ENCODE data around the gene SLC26A6. TPM values are rescaled to one million over a fixed set of nuclear protein-coding genes. Genes with fewer than 3 reads are reported as not detected.

Gene SLC26A6
- total and polyA plus RNA-seq, 2 of the 13 experiments (the other 11 are each of a cell fraction or from before 2014, with no cell fraction given) = 40.7 to 184 TPM

DNA sequence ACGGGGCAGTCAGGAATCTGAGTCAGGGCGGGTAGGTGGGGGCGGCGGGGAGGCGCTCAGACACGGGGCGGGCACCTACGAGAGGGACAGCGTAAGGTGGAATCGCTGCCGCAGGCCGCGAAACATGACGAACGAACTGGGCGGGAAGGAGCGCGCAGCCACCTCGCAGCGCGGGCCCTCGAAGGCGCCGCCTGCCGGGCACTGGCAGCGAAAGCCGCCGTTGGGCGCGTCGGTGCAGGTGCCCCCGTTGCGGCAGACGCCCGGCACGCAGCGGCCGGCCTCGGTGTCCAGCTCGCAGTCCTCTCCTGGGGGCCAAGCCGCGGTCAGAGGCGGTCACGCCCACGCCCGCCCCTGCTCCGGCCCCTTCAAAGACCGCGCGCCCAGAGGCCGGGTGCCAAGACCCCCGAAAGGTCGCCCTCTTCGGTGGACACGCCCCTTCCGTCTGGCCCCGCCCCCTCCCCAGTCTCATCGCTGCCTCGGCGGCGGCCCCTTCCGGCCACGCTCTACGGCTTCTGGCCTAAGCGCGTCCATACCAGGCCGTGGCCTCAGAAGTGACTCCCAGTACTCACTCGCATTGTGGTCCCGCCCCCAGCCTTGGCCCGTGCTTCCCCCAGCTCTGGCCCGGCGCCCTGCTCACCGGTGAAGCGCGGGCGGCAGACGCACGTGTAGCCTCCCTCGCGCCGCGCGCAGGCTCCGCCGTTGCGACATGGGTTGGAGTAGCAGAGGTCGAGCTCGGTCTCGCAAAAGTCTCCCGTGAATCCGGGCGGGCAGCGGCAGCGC, 21.0 kb upstream of the SLC26A6 start (continued):
- TF ChIP-seq ARID4A (CRISPR knock-in tag; IDR thresholded peaks at IDR 0.05; ENCODE audit: borderline replicate concordance) = peak; percentile 56; the same call in 1 of the 2 replicates
- peak; percentile 51 for TF ChIP-seq RXRA (CRISPR knock-in tag; IDR thresholded peaks at IDR 0.05)
- TF ChIP-seq ZNF382 (CRISPR knock-in tag; IDR thresholded peaks at IDR 0.05; ENCODE audit: borderline replicate concordance) = no peak
- no peak for TF ChIP-seq TEAD2 (CRISPR knock-in tag; IDR thresholded peaks at IDR 0.05)
- no peak for TF ChIP-seq FOXK2 (IDR thresholded peaks at IDR 0.05)
- no peak for TF ChIP-seq ARNT2 (CRISPR knock-in tag; IDR thresholded peaks at IDR 0.05; ENCODE audit: low read depth)
- no peak for TF ChIP-seq CEBPB (IDR thresholded peaks at IDR 0.05; ENCODE audit: borderline replicate concordance, low read depth, low read length)
- TF ChIP-seq MNT (IDR thresholded peaks at IDR 0.05) = no peak
- no peak for TF ChIP-seq HDAC2 (CRISPR knock-in tag; IDR thresholded peaks at IDR 0.05)
- no peak for TF ChIP-seq ZNF546 (CRISPR knock-in tag; conservative IDR thresholded peaks at IDR 0.05)
- no peak for TF ChIP-seq ZNF326 (CRISPR knock-in tag; IDR thresholded peaks at IDR 0.05; ENCODE audit: borderline replicate concordance)
- TF ChIP-seq TFDP2 (CRISPR knock-in tag; IDR thresholded peaks at IDR 0.05) = peak; percentile 80
- no peak for TF ChIP-seq THRA (CRISPR knock-in tag; IDR thresholded peaks at IDR 0.05; ENCODE audit: borderline replicate concordance)
- no peak for TF ChIP-seq SMARCC2 (IDR thresholded peaks at IDR 0.05)
- no peak for TF ChIP-seq ZNF879 (CRISPR knock-in tag; IDR thresholded peaks at IDR 0.05)
- TF ChIP-seq, protein P1, sequence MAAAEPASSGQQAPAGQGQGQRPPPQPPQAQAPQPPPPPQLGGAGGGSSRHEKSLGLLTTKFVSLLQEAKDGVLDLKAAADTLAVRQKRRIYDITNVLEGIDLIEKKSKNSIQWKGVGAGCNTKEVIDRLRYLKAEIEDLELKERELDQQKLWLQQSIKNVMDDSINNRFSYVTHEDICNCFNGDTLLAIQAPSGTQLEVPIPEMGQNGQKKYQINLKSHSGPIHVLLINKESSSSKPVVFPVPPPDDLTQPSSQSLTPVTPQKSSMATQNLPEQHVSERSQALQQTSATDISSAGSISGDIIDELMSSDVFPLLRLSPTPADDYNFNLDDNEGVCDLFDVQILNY (CRISPR knock-in tag; conservative IDR thresholded peaks at IDR 0.05) = peak; percentile 52; the same call in 1 of the 2 replicates
- TF ChIP-seq NCOA1 (CRISPR knock-in tag; IDR thresholded peaks at IDR 0.05) = no peak
- no peak for TF ChIP-seq ZNF556 (CRISPR knock-in tag; IDR thresholded peaks at IDR 0.05; ENCODE audit: borderline replicate concordance)
- no peak for TF ChIP-seq SRY (CRISPR knock-in tag; IDR thresholded peaks at IDR 0.05)
- no peak for TF ChIP-seq NR2F6 (IDR thresholded peaks at IDR 0.05)
- peak; percentile 14; the same call in 1 of the 2 replicates for TF ChIP-seq NR2F6 (CRISPR knock-in tag; IDR thresholded peaks at IDR 0.05)
- TF ChIP-seq ZNF883 (CRISPR knock-in tag; IDR thresholded peaks at IDR 0.05; ENCODE audit: not compliant biosample characterization) = peak; percentile 56

All from HepG2 (cell line).